H1 (cell line): ENCODE data around the gene HHIP. TPM values are rescaled to one million over a fixed set of nuclear protein-coding genes. Genes with fewer than 3 reads are reported as not detected.

Experiments
- CTCF ChIA-PET: fragments of 300-600 bp; sonication (Branson Sonifier 250); formaldehyde crosslinking; loops from one replicate; lab custom pipeline; 2021; ENCODE audit not compliant: partially characterized antibody; lab: Charles Lee
- POLR2A ChIA-PET: fragments of 300-600 bp; sonication (Branson Sonifier 250); formaldehyde crosslinking; loops from one replicate; lab custom pipeline; 2021; ENCODE audit warnings: inconsistent platforms; ENCODE audit not compliant: partially characterized antibody; lab: Charles Lee
- DNase-seq, 2 experiments: peaks; one replicate each; pipeline versions ENCODE4 v3.0.0 to v3.0.0-alpha.2; 2010 to 2022; ENCODE audit warnings: low spot score in 2 of 2, low read depth in 1 of 2, mixed read lengths in 1 of 2
- FAIRE-seq: peaks from 2 replicates; lab custom pipeline; 2011; peaks lifted over from hg19 to GRCh38; lab: Jason Lieb, UNC
- H2AFZ ChIP-seq: 2 replicates; pipeline ENCODE4 v1.8.1; 2012; ENCODE audit warnings: low read length, inconsistent platforms
- H2AK5ac ChIP-seq: 2 replicates; pipeline ENCODE4 v1.6.1; 2013; ENCODE audit warnings: low read depth, low read length
- H2BK120ac ChIP-seq: replicated peaks from 2 replicates; pipeline ENCODE3; 2013; ENCODE audit warnings: low read depth, low read length, inconsistent platforms
- H2BK12ac ChIP-seq: 2 replicates; pipeline ENCODE4 v1.6.1; 2013; ENCODE audit warnings: low read depth, low read length
- H2BK15ac ChIP-seq: 2 replicates; pipeline ENCODE4 v1.6.1; 2013; ENCODE audit warnings: low read length
- H2BK20ac ChIP-seq: 2 replicates; pipeline ENCODE4 v1.6.1; 2013; ENCODE audit warnings: low read length
- H2BK5ac ChIP-seq: 2 replicates; pipeline ENCODE4 v1.6.1; 2013; ENCODE audit warnings: low read depth, low read length
- H3K14ac ChIP-seq: 2 replicates; pipeline ENCODE4 v1.6.1; 2013; ENCODE audit warnings: inconsistent platforms; ENCODE audit not compliant: insufficient read length
- H3K18ac ChIP-seq: 2 replicates; pipeline ENCODE4 v1.6.1; 2013; ENCODE audit warnings: low read length; ENCODE audit errors: extremely low read depth
- H3K23ac ChIP-seq: 2 replicates; pipeline ENCODE4 v1.6.1; 2013; ENCODE audit warnings: inconsistent platforms; ENCODE audit not compliant: insufficient read length
- H3K23me2 ChIP-seq: 2 replicates; pipeline ENCODE4 v1.6.1; 2013; ENCODE audit warnings: low read depth, low read length
- H3K27ac ChIP-seq: 2 replicates; pipeline ENCODE4 v1.6.1; 2011; ENCODE audit warnings: low read depth, low read length, inconsistent platforms
- H3K27me3 ChIP-seq, 4 experiments: replicated peaks in 1 of 4; 1 replicate in 1 of 4; 2 replicates in 3 of 4; pipeline versions ENCODE4 v1.6.1 to v1.8.1; 2011 to 2013; ENCODE audit warnings: low read length in 3 of 4, mild to moderate bottlenecking in 3 of 4, inconsistent platforms in 2 of 4, mixed read lengths in 2 of 4, moderate library complexity in 1 of 4; ENCODE audit not compliant: control insufficient read depth in 3 of 4, insufficient read depth in 3 of 4; ENCODE audit errors: extremely low read depth in 1 of 4
- H3K36me3 ChIP-seq, 4 experiments: 2 replicates each; pipeline versions ENCODE4 v1.6.1 to v1.8.1; 2011 to 2013; ENCODE audit warnings: mild to moderate bottlenecking in 4 of 4, low read length in 3 of 4, moderate library complexity in 2 of 4, control low read depth in 1 of 4, inconsistent platforms in 1 of 4; ENCODE audit not compliant: insufficient read depth in 4 of 4, control insufficient read depth in 2 of 4
- H3K4ac ChIP-seq: replicated peaks from 2 replicates; pipeline ENCODE3; 2013; ENCODE audit warnings: low read length, low read depth, mixed read lengths, inconsistent platforms; ENCODE audit not compliant: insufficient read length
- H3K4me1 ChIP-seq, 4 experiments: replicated peaks in 1 of 4; 1 replicate in 1 of 4; 2 replicates in 3 of 4; pipeline versions ENCODE4 v1.6.1 to v1.8.1; 2011 to 2013; ENCODE audit warnings: low read length in 3 of 4, inconsistent platforms in 2 of 4, mixed read lengths in 1 of 4; ENCODE audit not compliant: insufficient read depth in 4 of 4, control insufficient read depth in 3 of 4
- H3K4me2 ChIP-seq, 2 experiments: 2 replicates each; pipeline versions ENCODE4 v1.6.1 to v1.8.1; 2011 to 2013; ENCODE audit warnings: low read depth in 2 of 2, low read length in 2 of 2, control low read depth in 1 of 2, inconsistent platforms in 1 of 2, mild to moderate bottlenecking in 1 of 2; ENCODE audit not compliant: insufficient read depth in 1 of 2
- H3K4me3 ChIP-seq, 4 experiments: fragments of 200-600, 300-600 bp in 1 of 4; sonication (generic), shearing (Covaris generic), sonication (Bioruptor Twin) in 1 of 4; 2 replicates each; pipeline versions ENCODE4 v1.5.1 to v1.8.1; 2011 to 2016; ENCODE audit warnings: low read length in 4 of 4, low read depth in 3 of 4, control low read depth in 2 of 4, inconsistent platforms in 2 of 4, mild to moderate bottlenecking in 2 of 4, mixed read lengths in 1 of 4, moderate library complexity in 1 of 4; ENCODE audit not compliant: insufficient read depth in 2 of 4; ENCODE audit errors: extremely low read depth in 1 of 4
- H3K56ac ChIP-seq: replicated peaks from 2 replicates; pipeline ENCODE3; 2013; ENCODE audit warnings: low read depth, mild to moderate bottlenecking, mixed read lengths, low read length, inconsistent platforms; ENCODE audit not compliant: insufficient read length
- H3K79me1 ChIP-seq: 2 replicates; pipeline ENCODE4 v1.6.1; 2013; ENCODE audit warnings: low read depth, low read length, control low read depth
- H3K79me2 ChIP-seq, 2 experiments: 2 replicates each; pipeline versions ENCODE4 v1.6.1 to v1.8.1; 2012 to 2013; ENCODE audit warnings: low read length in 2 of 2, mild to moderate bottlenecking in 2 of 2, inconsistent platforms in 1 of 2; ENCODE audit not compliant: insufficient read depth in 2 of 2, control insufficient read depth in 1 of 2
- H3K9ac ChIP-seq, 4 experiments: replicated peaks in 1 of 4; 1 replicate in 1 of 4; 2 replicates in 3 of 4; pipeline versions ENCODE4 v1.6.1 to v1.8.1; 2011 to 2013; ENCODE audit warnings: low read depth in 3 of 4, low read length in 3 of 4, control low read depth in 2 of 4, mild to moderate bottlenecking in 2 of 4, moderate library complexity in 2 of 4, inconsistent platforms in 1 of 4; ENCODE audit errors: extremely low read depth in 1 of 4
- H3K9me3 ChIP-seq, 2 experiments: 2 replicates each; pipeline versions ENCODE4 v1.6.1 to v1.8.1; 2012 to 2013; ENCODE audit warnings: mild to moderate bottlenecking in 2 of 2, moderate library complexity in 2 of 2, control low read depth in 1 of 2, inconsistent platforms in 1 of 2, low read depth in 1 of 2, low read length in 1 of 2, mixed read lengths in 1 of 2; ENCODE audit not compliant: insufficient read depth in 2 of 2
- H4K20me1 ChIP-seq, 2 experiments: replicated peaks in 1 of 2; 2 replicates each; pipeline versions ENCODE3 to v1.8.1; 2011 to 2013; ENCODE audit warnings: inconsistent platforms in 2 of 2, low read length in 2 of 2, mild to moderate bottlenecking in 1 of 2; ENCODE audit not compliant: insufficient read depth in 2 of 2, control insufficient read depth in 1 of 2
- H4K5ac ChIP-seq: 2 replicates; pipeline ENCODE4 v1.6.1; 2013; ENCODE audit warnings: low read length, low read depth, mixed read lengths, inconsistent platforms; ENCODE audit not compliant: insufficient read length
- H4K8ac ChIP-seq: 2 replicates; pipeline ENCODE4 v1.8.0; 2013; ENCODE audit warnings: mild to moderate bottlenecking, moderate library complexity, low read length, inconsistent platforms; ENCODE audit not compliant: insufficient read depth; ENCODE audit errors: extremely low read depth
- H4K91ac ChIP-seq: replicated peaks from 2 replicates; pipeline ENCODE3; 2013; ENCODE audit warnings: low read length, mixed read lengths, inconsistent platforms; ENCODE audit not compliant: insufficient read length
- BACH1 ChIP-seq: IDR thresholded peaks from 2 replicates; pipeline ENCODE4 v1.6.1; 2012; ENCODE audit warnings: low read length, improper control_type of control experiment
- CBX8 ChIP-seq: fragments of 300-800, 300-1000 bp; sonication (generic); IDR thresholded peaks from 2 replicates; pipeline ENCODE4 v1.7.1; 2016; ENCODE audit warnings: low read depth, low read length, borderline replicate concordance
- CEBPB ChIP-seq: IDR thresholded peaks from 2 replicates; pipeline ENCODE4 v1.6.1; 2012; ENCODE audit warnings: low read depth, low read length
- EZH2 ChIP-seq: fragments of 200-600 bp; sonication (generic); IDR thresholded peaks from 2 replicates; pipeline ENCODE4 v1.7.1; 2012; ENCODE audit warnings: low read depth, mild to moderate bottlenecking, moderate library complexity, low read length, inconsistent platforms; ENCODE audit not compliant: severe bottlenecking
- FOSL1 ChIP-seq: IDR thresholded peaks from 2 replicates; pipeline ENCODE4 v1.6.1; 2011; ENCODE audit warnings: mild to moderate bottlenecking, low read depth, low read length, moderate library complexity; ENCODE audit not compliant: insufficient read depth
- MAFK ChIP-seq: IDR thresholded peaks from 2 replicates; pipeline ENCODE4 v1.6.1; 2012; ENCODE audit warnings: low read depth, mild to moderate bottlenecking, improper control_type of control experiment, low read length
- POLR2AphosphoS5 ChIP-seq: IDR thresholded peaks from 2 replicates; pipeline ENCODE4 v1.6.1; 2011; ENCODE audit warnings: low read depth, low read length
- SAP30 ChIP-seq: fragments of 300-600 bp; sonication (generic); IDR thresholded peaks from 2 replicates; pipeline ENCODE4 v1.7.1; 2012; ENCODE audit warnings: low read length, moderate library complexity, mild to moderate bottlenecking, inconsistent platforms; ENCODE audit not compliant: insufficient read depth, insufficient replicate concordance
- SIN3A ChIP-seq, 2 experiments: IDR thresholded peaks in 1 of 2; conservative IDR thresholded peaks in 1 of 2; 2 replicates each; pipeline ENCODE4 v1.6.1; 2011 to 2012; ENCODE audit warnings: low read length in 2 of 2, improper control_type of control experiment in 1 of 2, low read depth in 1 of 2, mild to moderate bottlenecking in 1 of 2
- WGBS, 2 experiments: shearing (Covaris generic) in 1 of 2; methylation state at CpG; one replicate each; pipeline versions ENCODE4 v1.1.6 to v1.1.7; 2013 to 2015; ENCODE audit warnings: low lambda C conversion rate in 2 of 2, mixed read lengths in 2 of 2, inconsistent platforms in 1 of 2, low coverage in 1 of 2, missing lambda C conversion rate in 1 of 2; ENCODE audit not compliant: insufficient replicate concordance in 2 of 2, insufficient coverage in 1 of 2, insufficient read length in 1 of 2; ENCODE audit errors: extremely low coverage in 1 of 2, missing lambda C conversion rate in 1 of 2; 5-methylcytosine and 5-hydroxymethylcytosine counted together
- polyA plus RNA-seq, 7 experiments: library from polyadenylated mRNA; depleted of rRNA in 3 of 7; stranded (reverse) in 5 of 7; unstranded in 2 of 7; fragments of >200 nt in 5 of 7; fragments of 200-250 nt in 2 of 7; gene quantifications; 1 replicate in 5 of 7; 2 replicates in 1 of 7; 4 replicates in 1 of 7; pipeline versions ENCODE4 v1.2.1 to v1.2.3, GENCODE V29; 2011 to 2013; ENCODE audit warnings: missing spikeins in 2 of 7, mixed read lengths in 2 of 7
- total RNA-seq: library from RNA; stranded (reverse); fragmentation: NEBNext Ultra II Directional; extraction: Animal tissue kit (Norgen Biotek cat#: 25700); gene quantifications from 2 replicates; pipeline ENCODE4 v1.2.1, GENCODE V29; 2021
- TF ChIP-seq, protein P1 (sequence below): IDR thresholded peaks from 2 replicates; pipeline ENCODE4 v1.6.1; 2012; ENCODE audit warnings: inconsistent platforms
- TF ChIP-seq, protein P2 (sequence below): IDR thresholded peaks from 2 replicates; pipeline ENCODE4 v1.6.1; 2011; ENCODE audit warnings: low read depth, mild to moderate bottlenecking, low read length; ENCODE audit not compliant: insufficient read depth

Gene HHIP
- total and polyA plus RNA-seq, 2 of the 8 experiments (the other 6 are each of a cell fraction or from before 2014, with no cell fraction given): 0.05 to 1.3 TPM

DNA sequence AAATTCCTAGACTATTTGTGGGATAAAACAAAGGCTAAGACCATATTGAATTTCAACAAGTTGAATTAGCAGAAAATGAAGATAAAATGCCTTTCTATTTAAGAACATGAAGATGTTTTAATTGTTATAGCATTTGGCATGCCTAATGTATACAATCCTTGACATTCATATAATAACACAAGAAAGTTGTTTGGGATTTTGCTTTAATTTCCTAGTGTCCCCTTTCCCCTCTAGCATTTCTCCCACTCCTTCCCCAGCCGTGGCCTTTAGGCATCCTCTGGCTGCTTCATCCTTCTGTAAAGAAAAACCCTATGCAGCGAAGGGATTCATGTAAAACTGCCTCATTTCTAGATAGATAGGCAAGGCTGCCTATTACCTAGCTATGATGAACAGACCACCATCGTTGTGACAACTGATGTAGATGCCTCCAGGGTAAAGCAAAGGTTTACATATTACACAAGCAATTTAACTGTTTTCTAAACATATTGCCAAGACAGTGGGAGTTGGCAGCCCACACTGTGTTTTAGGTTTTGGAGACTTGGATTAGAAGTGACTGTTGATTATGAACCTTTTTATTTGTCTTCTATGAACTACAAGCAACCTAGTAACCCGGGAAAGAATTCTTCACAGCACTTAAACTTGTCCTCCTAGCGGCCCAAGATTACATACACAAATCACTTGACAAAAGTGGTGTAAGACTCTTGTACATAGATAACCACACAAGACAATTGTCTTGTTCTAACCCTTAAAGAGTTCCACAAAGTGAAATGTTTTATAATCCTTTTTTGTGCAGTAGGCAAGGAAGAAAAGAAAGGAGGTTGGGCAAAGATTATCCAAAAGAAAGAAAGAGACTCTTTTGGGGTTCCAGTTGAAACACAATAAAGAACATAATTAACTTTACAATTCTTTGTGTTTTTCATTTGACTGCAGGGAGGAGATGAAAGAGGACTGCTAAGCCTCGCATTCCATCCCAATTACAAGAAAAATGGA, 59.9 kb downstream of the HHIP start:
- Histone ChIP-seq H4K20me1 (no peaks in the 10 kb centered on the region), H2BK5ac (no peak overlapping the region), H3K9ac (no peak overlapping the region), H3K4me2 (no peak overlapping the region; a peak in 1 of 4 replicates), H3K23ac (no peak overlapping the region), H2BK20ac (no peak overlapping the region), H3K9me3 (no peaks in the 10 kb centered on the region), H4K5ac (no peak overlapping the region), H2BK15ac (no peak overlapping the region), H2AK5ac (no peak overlapping the region), H3K4me3 (no peak overlapping the region), H3K4me1 (peaks cover 0 to 4% (median 0%) of the 10 kb centered on the region in 4 experiments; a peak in 1 of 7 replicates), H3K36me3 (no peaks in the 10 kb centered on the region), H3K18ac (no peak overlapping the region), H4K8ac (no peak overlapping the region), H3K27me3 (no peaks in the 10 kb centered on the region), H2BK12ac (no peak overlapping the region), H3K23me2 (no peaks in the 10 kb centered on the region), H3K79me1 (no peaks in the 10 kb centered on the region), H3K79me2 (no peaks in the 10 kb centered on the region), H4K91ac (no peak overlapping the region), H3K14ac (no peak overlapping the region), H2BK120ac (no peak overlapping the region), H2AFZ (no peak overlapping the region), H3K56ac (no peak overlapping the region), H3K4ac (no peak overlapping the region), H3K27ac (no peak overlapping the region)
- DNase-seq: no peak
- ChIA-PET POLR2A (no interaction called here), CTCF (no interaction called here)
- 90% methylated on average over 6 of the region's 6 CpGs; no CpG with 5 or more reads in 1 of the 2 experiments for WGBS, 2 experiments
- FAIRE-seq: no peak
- no peak for TF ChIP-seq MAFK
- TF ChIP-seq SIN3A (conservative IDR thresholded peaks at IDR 0.05 in 1 of 2, IDR thresholded peaks at IDR 0.05 in 1 of 2; ENCODE audit: low read depth in 1 of 2, low read length in 2 of 2): no peak
- TF ChIP-seq, protein P1, sequence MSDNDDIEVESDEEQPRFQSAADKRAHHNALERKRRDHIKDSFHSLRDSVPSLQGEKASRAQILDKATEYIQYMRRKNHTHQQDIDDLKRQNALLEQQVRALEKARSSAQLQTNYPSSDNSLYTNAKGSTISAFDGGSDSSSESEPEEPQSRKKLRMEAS: no peak
- no peak for TF ChIP-seq POLR2AphosphoS5
- no peak for TF ChIP-seq EZH2
- no peak for TF ChIP-seq FOSL1
- TF ChIP-seq, protein P2, sequence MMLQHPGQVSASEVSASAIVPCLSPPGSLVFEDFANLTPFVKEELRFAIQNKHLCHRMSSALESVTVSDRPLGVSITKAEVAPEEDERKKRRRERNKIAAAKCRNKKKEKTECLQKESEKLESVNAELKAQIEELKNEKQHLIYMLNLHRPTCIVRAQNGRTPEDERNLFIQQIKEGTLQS: no peak
- TF ChIP-seq CEBPB: no peak
- TF ChIP-seq BACH1: no peak
- no peak for TF ChIP-seq SAP30
- no peak for TF ChIP-seq CBX8
